GM23338 (cell line): ENCODE data around the gene CACNB4. TPM values are rescaled to one million over a fixed set of nuclear protein-coding genes. Genes with fewer than 3 reads are reported as not detected.

Experiments
- ATAC-seq: fragments of 200-7000 bp; cut with Tn5 transposase; 3 replicates; pipeline ENCODE4 v1.9.1; 2020
- DNase-seq: peaks from one replicate; pipeline ENCODE4 v3.0.0-alpha.2; 2015; ENCODE audit warnings: low spot score
- H2AFZ ChIP-seq: fragments of 200-600 bp; sonication (generic); 2 replicates; pipeline ENCODE4 v1.8.0; 2016; ENCODE audit warnings: antibody characterized with exemption, mild to moderate bottlenecking, moderate library complexity
- H3F3A ChIP-seq: fragments of 200-600 bp; sonication (generic); replicated peaks from 2 replicates; pipeline ENCODE4 v1.8.0; 2017; ENCODE audit warnings: antibody characterized with exemption, mixed run types, low read depth
- H3K27ac ChIP-seq: fragments of 200-600 bp; sonication (generic); 2 replicates; pipeline ENCODE4 v1.6.1; 2016; ENCODE audit warnings: low read depth
- H3K27me3 ChIP-seq: fragments of 200-600 bp; sonication (generic); 2 replicates; pipeline ENCODE4 v1.8.0; 2016; ENCODE audit warnings: mild to moderate bottlenecking, mixed run types, moderate library complexity; ENCODE audit not compliant: insufficient read depth
- H3K36me3 ChIP-seq: fragments of 200-600 bp; sonication (generic); 2 replicates; pipeline ENCODE4 v1.8.0; 2016; ENCODE audit warnings: mild to moderate bottlenecking; ENCODE audit not compliant: insufficient read depth
- H3K4me1 ChIP-seq: fragments of 200-600 bp; sonication (generic); 2 replicates; pipeline ENCODE4 v1.8.0; 2016; ENCODE audit warnings: mild to moderate bottlenecking, moderate library complexity; ENCODE audit not compliant: insufficient read depth
- H3K4me2 ChIP-seq: fragments of 200-600 bp; sonication (generic); 2 replicates; pipeline ENCODE4 v1.7.1; 2017; ENCODE audit warnings: mixed run types
- H3K4me3 ChIP-seq: fragments of 200-600 bp; sonication (generic); 2 replicates; pipeline ENCODE4 v1.6.1; 2016; ENCODE audit warnings: mixed run types
- H3K79me2 ChIP-seq: fragments of 200-600 bp; sonication (generic); replicated peaks from 2 replicates; pipeline ENCODE4 v1.8.0; 2017; ENCODE audit warnings: mild to moderate bottlenecking; ENCODE audit not compliant: insufficient read depth
- H3K9me2 ChIP-seq: fragments of 200-600 bp; sonication (generic); 2 replicates; pipeline ENCODE4 v1.8.0; 2017; ENCODE audit not compliant: insufficient read depth
- H4K20me1 ChIP-seq: fragments of 200-600 bp; sonication (generic); replicated peaks from 2 replicates; pipeline ENCODE4 v1.8.0; 2017; ENCODE audit warnings: mild to moderate bottlenecking; ENCODE audit not compliant: insufficient read depth
- H3K27ac Mint-ChIP-seq: 2 replicates; pipeline ENCODE4 v1.8.0; 2020; ENCODE audit warnings: inconsistent platforms, mild to moderate bottlenecking, moderate library complexity, mixed read lengths
- H3K27me3 Mint-ChIP-seq: 3 replicates; pipeline ENCODE4 v1.8.0; 2022; ENCODE audit warnings: low read depth, mild to moderate bottlenecking, moderate library complexity, mixed read lengths, inconsistent platforms; ENCODE audit not compliant: insufficient read depth, poor library complexity
- H3K36me3 Mint-ChIP-seq: 3 replicates; pipeline ENCODE4 v1.8.0; 2021; ENCODE audit warnings: low read depth, mild to moderate bottlenecking, inconsistent platforms, moderate library complexity, mixed read lengths
- H3K4me1 Mint-ChIP-seq: 3 replicates; pipeline ENCODE4 v1.8.0; 2020; ENCODE audit warnings: mild to moderate bottlenecking, inconsistent platforms, mixed read lengths
- H3K4me3 Mint-ChIP-seq: 3 replicates; pipeline ENCODE4 v1.8.0; 2021; ENCODE audit warnings: moderate library complexity, mild to moderate bottlenecking, inconsistent platforms, mixed read lengths
- H3K9me3 Mint-ChIP-seq: 3 replicates; pipeline ENCODE4 v1.8.0; 2020; ENCODE audit warnings: moderate library complexity, mild to moderate bottlenecking, inconsistent platforms, mixed read lengths
- CREB1 ChIP-seq: fragments of 250-450 bp; sonication (Bioruptor Pico); IDR thresholded peaks from 2 replicates; pipeline ENCODE4 v1.5.0; 2020; ENCODE audit warnings: low read depth, mild to moderate bottlenecking, moderate library complexity
- CTCF ChIP-seq, 2 experiments: fragments of 200-600 bp in 1 of 2; sonication (generic) in 1 of 2; conservative IDR thresholded peaks; 2 replicates each; pipeline versions ENCODE4 v1.5.1 to v1.6.1; 2016 to 2017; ENCODE audit warnings: antibody characterized with exemption in 2 of 2, low read depth in 2 of 2, mild to moderate bottlenecking in 2 of 2, moderate library complexity in 1 of 2
- ETS1 ChIP-seq: IDR thresholded peaks from 2 replicates; pipeline ENCODE4 v1.6.1; 2016; ENCODE audit warnings: antibody characterized with exemption
- EZH2 ChIP-seq: fragments of 200-600 bp; sonication (generic); IDR thresholded peaks from one replicate; pipeline ENCODE4 v1.8.0; 2017; ENCODE audit warnings: antibody characterized with exemption, mild to moderate bottlenecking, low read depth; ENCODE audit not compliant: unreplicated experiment
- EZH2phosphoT487 ChIP-seq: fragments of 200-600 bp; sonication (generic); IDR thresholded peaks from one replicate; pipeline ENCODE4 v1.8.1; 2018; ENCODE audit warnings: antibody characterized with exemption; ENCODE audit not compliant: unreplicated experiment
- JUNB ChIP-seq: IDR thresholded peaks from one replicate; pipeline ENCODE4 v1.6.1; 2016; ENCODE audit warnings: antibody characterized with exemption; ENCODE audit not compliant: unreplicated experiment
- NANOG ChIP-seq: IDR thresholded peaks from 2 replicates; pipeline ENCODE4 v1.6.1; 2016; ENCODE audit warnings: antibody characterized with exemption, borderline replicate concordance
- POLR2AphosphoS5 ChIP-seq: IDR thresholded peaks from 2 replicates; pipeline ENCODE4 v1.6.1; 2016; ENCODE audit warnings: antibody characterized with exemption, low read depth
- REST ChIP-seq: IDR thresholded peaks from one replicate; pipeline ENCODE4 v1.6.1; 2018; ENCODE audit warnings: antibody characterized with exemption; ENCODE audit not compliant: unreplicated experiment
- STAT1 ChIP-seq: IDR thresholded peaks from one replicate; pipeline ENCODE4 v1.6.1; 2016; ENCODE audit warnings: antibody characterized with exemption; ENCODE audit not compliant: unreplicated experiment
- ZNF114 ChIP-seq: fragments of 250-450 bp; sonication (Bioruptor Pico); IDR thresholded peaks from 2 replicates; pipeline ENCODE4 v1.5.0; 2020; ENCODE audit warnings: mild to moderate bottlenecking, moderate library complexity
- ZNF331 ChIP-seq: fragments of 250-450 bp; sonication (Bioruptor Pico); IDR thresholded peaks from 2 replicates; pipeline ENCODE4 v1.5.0; 2020; ENCODE audit warnings: low read depth, mild to moderate bottlenecking, moderate library complexity
- ZNF462 ChIP-seq: fragments of 250-450 bp; sonication (Bioruptor Pico); IDR thresholded peaks from 2 replicates; pipeline ENCODE4 v1.5.0; 2020; ENCODE audit warnings: mild to moderate bottlenecking, moderate library complexity
- polyA plus RNA-seq: library from polyadenylated mRNA; unstranded; fragments of >200 nt; fragmentation: Nextera tagmentation; extraction: Ambion mirVana; gene quantifications from 2 replicates; pipeline ENCODE4 v1.2.1, GENCODE V29; 2016
- total RNA-seq: library from RNA; depleted of rRNA; stranded (reverse); fragments of >200 nt; shearing (Covaris generic); gene quantifications from 2 replicates; pipeline ENCODE4 v1.2.3, GENCODE V29; 2014

The CACNB4 gene
- total and polyA plus RNA-seq, 2 experiments from 2014 or later: 4.0 to 9.8 TPM

- H3K4me2 ChIP-seq: no peak overlapping the region
- H3K9me2 ChIP-seq: no peaks in the 10 kb centered on the region
- H3K36me3 ChIP-seq: no peaks in the 10 kb centered on the region
- no peaks in the 10 kb centered on the region for H3K4me1 ChIP-seq
- DNase-seq: no peak
- Mint-ChIP-seq H3K4me1 (no peaks in the 10 kb centered on the region), H3K36me3 (no peaks in the 10 kb centered on the region), H3K9me3 (no peaks in the 10 kb centered on the region), H3K4me3 (no peak overlapping the region), H3K27ac (no peak overlapping the region), H3K27me3 (peaks cover 2% of the 10 kb centered on the region)
- no peak overlapping the region for H2AFZ ChIP-seq
- no peaks in the 10 kb centered on the region for H3F3A ChIP-seq
- no peak for ATAC-seq
- H3K27me3 ChIP-seq: no peaks in the 10 kb centered on the region
- no peaks in the 10 kb centered on the region; the same call in 1 of the 2 replicates for H4K20me1 ChIP-seq
- H3K4me3 ChIP-seq: no peak overlapping the region
- H3K79me2 ChIP-seq: no peaks in the 10 kb centered on the region
- TF ChIP-seq JUNB (no peak), ETS1 (no peak), STAT1 (no peak), POLR2AphosphoS5 (no peak), EZH2phosphoT487 (no peak), NANOG (no peak), CTCF (conservative IDR thresholded peaks at IDR 0.05; ENCODE audit: low read depth in 2 of 2) (no peak), ZNF114 (CRISPR knock-in tag) (no peak), CREB1 (CRISPR knock-in tag) (no peak), EZH2 (no peak), ZNF462 (CRISPR knock-in tag) (no peak), ZNF331 (CRISPR knock-in tag) (no peak), REST (no peak)
- no peak overlapping the region for H3K27ac ChIP-seq
Measured at GRCh38 chr2:151919786-151920185, 179.1 kb downstream of the CACNB4 start.
